ENCODE results near the gene ZNF532.

DNA sequence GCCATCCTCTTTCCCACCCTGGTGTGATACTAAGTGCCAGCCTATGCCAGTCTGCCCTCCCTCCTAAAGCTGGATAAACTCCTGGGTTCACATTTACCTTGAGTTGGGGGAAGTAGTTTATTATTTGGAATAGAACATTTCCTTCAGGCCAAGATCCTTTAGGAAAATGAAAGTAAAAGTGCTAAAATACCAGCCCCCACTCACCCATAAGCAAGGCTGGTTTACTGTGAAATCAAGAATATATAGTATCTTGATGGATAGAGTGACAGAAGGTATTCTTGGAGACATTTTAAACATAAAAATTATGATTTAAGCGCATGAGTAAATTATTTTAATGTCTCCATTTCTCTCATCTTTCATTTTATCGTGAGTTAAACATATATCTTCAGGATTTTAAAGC lies 27.1 kb downstream of the ZNF532 start:
- TF ChIP-seq, protein P1, sequence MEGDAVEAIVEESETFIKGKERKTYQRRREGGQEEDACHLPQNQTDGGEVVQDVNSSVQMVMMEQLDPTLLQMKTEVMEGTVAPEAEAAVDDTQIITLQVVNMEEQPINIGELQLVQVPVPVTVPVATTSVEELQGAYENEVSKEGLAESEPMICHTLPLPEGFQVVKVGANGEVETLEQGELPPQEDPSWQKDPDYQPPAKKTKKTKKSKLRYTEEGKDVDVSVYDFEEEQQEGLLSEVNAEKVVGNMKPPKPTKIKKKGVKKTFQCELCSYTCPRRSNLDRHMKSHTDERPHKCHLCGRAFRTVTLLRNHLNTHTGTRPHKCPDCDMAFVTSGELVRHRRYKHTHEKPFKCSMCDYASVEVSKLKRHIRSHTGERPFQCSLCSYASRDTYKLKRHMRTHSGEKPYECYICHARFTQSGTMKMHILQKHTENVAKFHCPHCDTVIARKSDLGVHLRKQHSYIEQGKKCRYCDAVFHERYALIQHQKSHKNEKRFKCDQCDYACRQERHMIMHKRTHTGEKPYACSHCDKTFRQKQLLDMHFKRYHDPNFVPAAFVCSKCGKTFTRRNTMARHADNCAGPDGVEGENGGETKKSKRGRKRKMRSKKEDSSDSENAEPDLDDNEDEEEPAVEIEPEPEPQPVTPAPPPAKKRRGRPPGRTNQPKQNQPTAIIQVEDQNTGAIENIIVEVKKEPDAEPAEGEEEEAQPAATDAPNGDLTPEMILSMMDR (CRISPR knock-in tag; IDR thresholded peaks at IDR 0.05): no peak
- TF ChIP-seq ZNF180 (CRISPR knock-in tag; IDR thresholded peaks at IDR 0.05; ENCODE audit: borderline replicate concordance, low read depth) (no peak), MAFK (conservative IDR thresholded peaks at IDR 0.05 in 1 of 2, IDR thresholded peaks at IDR 0.05 in 1 of 2; ENCODE audit: low read length in 2 of 2) (no peak), ZNF33B (CRISPR knock-in tag; IDR thresholded peaks at IDR 0.05) (no peak), FOSL2 (CRISPR knock-in tag; IDR thresholded peaks at IDR 0.05) (no peak), POLR2AphosphoS5 (IDR thresholded peaks at IDR 0.05; ENCODE audit: low read depth, low read length) (no peak), ZNF256 (CRISPR knock-in tag; conservative IDR thresholded peaks at IDR 0.05) (no peak), ZNF253 (CRISPR knock-in tag; IDR thresholded peaks at IDR 0.05; ENCODE audit: borderline replicate concordance) (no peak), CEBPB (IDR thresholded peaks at IDR 0.05; ENCODE audit: borderline replicate concordance, low read depth, low read length) (no peak), NR3C1 (CRISPR knock-in tag; IDR thresholded peaks at IDR 0.05) (no peak), HMGXB4 (CRISPR knock-in tag; IDR thresholded peaks at IDR 0.05; ENCODE audit: borderline replicate concordance in 1 of 2, low read depth in 1 of 2) (no peak), ARNT (IDR thresholded peaks at IDR 0.05) (no peak), DZIP1 (CRISPR knock-in tag; IDR thresholded peaks at IDR 0.05) (no peak)
